ENCODE results near the gene NPHP4.
A peak's percentile ranks its signal among the peaks of the same experiment; 100 is the strongest.

Gene NPHP4

GRCh38 chr1:5950994-5951785 is 41.0 kb downstream of the NPHP4 start:
- in situ Hi-C loops (cut with HindIII; ENCODE audit: low pct_unique_long_range_greater_than_20kb, low sequenced_read_pairs), result no loop called here
- DNase-seq (ENCODE audit: low read depth in 1 of 2, low spot score in 1 of 2), result no peak
- no peak for TF ChIP-seq JUND (IDR thresholded peaks at IDR 0.05; ENCODE audit: low read depth)

DNA sequence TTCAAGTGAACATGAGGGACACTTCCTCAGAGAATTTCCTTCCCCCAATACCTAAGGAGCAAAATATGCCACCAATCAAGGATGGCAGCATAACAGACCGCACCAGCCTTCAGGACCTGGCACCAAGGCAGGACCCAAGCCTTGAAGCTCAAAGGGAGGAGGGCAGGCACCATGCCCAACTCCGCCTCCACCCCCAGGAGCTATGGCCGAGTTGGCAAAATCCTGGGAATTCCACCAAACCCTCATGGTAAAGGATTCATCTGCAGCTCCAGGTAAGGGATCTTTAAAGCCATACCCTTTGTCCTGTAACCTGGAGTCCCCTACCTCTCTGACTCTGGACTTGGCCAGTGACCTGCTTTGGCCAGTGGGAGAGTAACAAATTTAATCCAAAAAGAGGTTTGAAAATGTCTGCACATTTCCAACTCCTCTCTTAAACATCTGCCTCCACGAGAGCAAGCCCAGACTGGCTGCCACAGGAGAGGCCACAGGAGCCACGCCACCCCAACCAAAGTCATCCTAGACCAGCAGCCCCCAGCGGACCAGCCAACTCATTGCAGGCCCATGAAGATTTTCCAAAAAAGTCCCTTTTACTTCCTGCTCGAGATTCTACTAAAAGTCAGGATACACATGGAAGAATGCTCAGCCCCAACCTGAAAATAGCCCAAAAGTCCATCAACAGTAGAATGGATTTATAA is 41.9 kb downstream of the NPHP4 start:
- peak; percentile 12 to 14 for DNase-seq (ENCODE audit: low read depth in 1 of 2, low spot score in 1 of 2)
- in situ Hi-C loops (cut with HindIII; ENCODE audit: low pct_unique_long_range_greater_than_20kb, low sequenced_read_pairs), result no loop called here
- no peak for TF ChIP-seq JUND (IDR thresholded peaks at IDR 0.05; ENCODE audit: low read depth)

GRCh38 chr1:5949761-5950100 is 42.5 kb downstream of the NPHP4 start:
- no peak for DNase-seq (ENCODE audit: low read depth in 1 of 2, low spot score in 1 of 2)
- no peak for TF ChIP-seq JUND (IDR thresholded peaks at IDR 0.05; ENCODE audit: low read depth)
- in situ Hi-C loops (cut with HindIII; ENCODE audit: low pct_unique_long_range_greater_than_20kb, low sequenced_read_pairs), result no loop called here

- no peak for TF ChIP-seq JUND (IDR thresholded peaks at IDR 0.05; ENCODE audit: low read depth)
- DNase-seq (ENCODE audit: low read depth in 1 of 2, low spot score in 1 of 2), result peak in 1 of 2 experiments; percentile 33
- in situ Hi-C loops (cut with HindIII; ENCODE audit: low pct_unique_long_range_greater_than_20kb, low sequenced_read_pairs), result no loop called here
Observed at GRCh38 chr1:5949085-5949760, 43.0 kb downstream of the NPHP4 start.

DNA sequence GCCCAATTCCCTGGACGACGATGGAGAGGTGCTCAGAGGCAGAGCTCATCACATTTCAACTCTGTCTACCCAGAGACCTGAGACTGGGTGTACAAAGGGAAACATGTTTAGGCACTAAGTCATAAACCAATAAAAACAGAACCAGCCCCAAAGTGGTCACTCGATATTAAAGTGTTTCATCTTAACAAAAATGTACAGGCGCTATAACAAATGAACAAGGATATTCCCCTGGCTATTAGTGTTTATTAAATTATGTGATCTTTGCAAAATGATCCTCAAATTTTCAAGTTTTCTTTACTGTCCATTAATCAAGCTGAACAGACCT is 43.6 kb downstream of the NPHP4 start:
- no peak for DNase-seq (ENCODE audit: low read depth in 1 of 2, low spot score in 1 of 2)
- in situ Hi-C loops (cut with HindIII; ENCODE audit: low pct_unique_long_range_greater_than_20kb, low sequenced_read_pairs), result no loop called here
- no peak for TF ChIP-seq JUND (IDR thresholded peaks at IDR 0.05; ENCODE audit: low read depth)

DNA sequence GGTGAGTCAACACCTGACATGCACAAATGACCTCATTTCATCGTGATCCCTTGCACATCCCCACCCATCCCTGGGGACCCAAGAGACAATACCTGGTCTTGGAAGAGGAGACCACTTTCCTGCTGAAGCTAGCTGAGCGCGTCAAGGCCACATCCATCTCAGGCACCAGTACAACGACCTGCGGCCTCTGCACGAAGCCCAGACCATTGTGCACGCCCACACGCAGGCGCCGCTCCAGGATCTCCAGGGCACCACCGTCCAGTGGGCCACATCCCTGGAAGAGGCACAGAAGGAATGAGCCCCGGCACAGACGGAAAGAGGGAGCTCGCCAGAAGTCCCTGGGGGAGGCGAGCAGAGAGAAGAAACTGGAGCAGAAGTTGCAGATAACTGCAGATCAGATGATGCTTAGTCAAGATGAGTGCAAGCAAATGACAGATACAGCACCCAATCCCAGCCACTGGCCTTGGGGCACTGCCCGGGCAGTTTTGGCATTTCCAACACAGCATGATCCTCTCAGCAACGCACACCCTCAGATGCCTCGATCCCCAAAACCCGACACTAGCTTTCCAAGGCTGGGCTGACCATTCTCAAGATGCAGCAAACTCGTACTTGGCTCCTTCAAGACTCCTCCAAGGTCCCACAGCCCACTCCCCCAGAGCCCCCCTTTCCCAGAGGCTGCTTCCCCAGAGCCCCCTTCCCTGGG is 44.1 kb downstream of the NPHP4 start:
- TF ChIP-seq JUND (IDR thresholded peaks at IDR 0.05; ENCODE audit: low read depth), result no peak
- in situ Hi-C loops (cut with HindIII; ENCODE audit: low pct_unique_long_range_greater_than_20kb, low sequenced_read_pairs), result no loop called here
- DNase-seq (ENCODE audit: low read depth in 1 of 2, low spot score in 1 of 2), result no peak

- DNase-seq (ENCODE audit: low read depth in 1 of 2, low spot score in 1 of 2), result no peak
- TF ChIP-seq JUND (IDR thresholded peaks at IDR 0.05; ENCODE audit: low read depth), result no peak
- in situ Hi-C loops (cut with HindIII; ENCODE audit: low pct_unique_long_range_greater_than_20kb, low sequenced_read_pairs), result no loop called here
Observed at GRCh38 chr1:5947071-5947821, 45.0 kb downstream of the NPHP4 start.

- in situ Hi-C loops (cut with HindIII; ENCODE audit: low pct_unique_long_range_greater_than_20kb, low sequenced_read_pairs), result no loop called here
- TF ChIP-seq JUND (IDR thresholded peaks at IDR 0.05; ENCODE audit: low read depth), result no peak
- no peak for DNase-seq (ENCODE audit: low read depth in 1 of 2, low spot score in 1 of 2)
Observed at GRCh38 chr1:5945445-5945844, 46.8 kb downstream of the NPHP4 start.

DNA sequence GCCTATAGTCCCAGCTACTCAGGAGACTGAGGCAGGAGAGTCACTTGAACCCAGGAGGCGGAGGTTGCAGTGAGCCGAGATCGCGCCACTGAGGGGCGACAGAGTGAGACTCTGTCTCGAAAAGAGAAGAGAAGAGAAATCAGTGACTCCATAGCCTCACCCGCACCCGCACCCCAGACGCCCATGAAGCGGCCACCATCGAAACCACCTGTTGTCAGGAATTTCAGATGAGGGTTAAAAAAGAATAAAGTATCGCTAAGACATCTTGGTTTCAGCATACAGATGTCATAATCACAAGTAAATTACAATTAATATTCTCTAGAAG is 47.4 kb downstream of the NPHP4 start:
- no peak for TF ChIP-seq JUND (IDR thresholded peaks at IDR 0.05; ENCODE audit: low read depth)
- in situ Hi-C loops (cut with HindIII; ENCODE audit: low pct_unique_long_range_greater_than_20kb, low sequenced_read_pairs), result no loop called here
- DNase-seq (ENCODE audit: low read depth in 1 of 2, low spot score in 1 of 2), result no peak

DNA sequence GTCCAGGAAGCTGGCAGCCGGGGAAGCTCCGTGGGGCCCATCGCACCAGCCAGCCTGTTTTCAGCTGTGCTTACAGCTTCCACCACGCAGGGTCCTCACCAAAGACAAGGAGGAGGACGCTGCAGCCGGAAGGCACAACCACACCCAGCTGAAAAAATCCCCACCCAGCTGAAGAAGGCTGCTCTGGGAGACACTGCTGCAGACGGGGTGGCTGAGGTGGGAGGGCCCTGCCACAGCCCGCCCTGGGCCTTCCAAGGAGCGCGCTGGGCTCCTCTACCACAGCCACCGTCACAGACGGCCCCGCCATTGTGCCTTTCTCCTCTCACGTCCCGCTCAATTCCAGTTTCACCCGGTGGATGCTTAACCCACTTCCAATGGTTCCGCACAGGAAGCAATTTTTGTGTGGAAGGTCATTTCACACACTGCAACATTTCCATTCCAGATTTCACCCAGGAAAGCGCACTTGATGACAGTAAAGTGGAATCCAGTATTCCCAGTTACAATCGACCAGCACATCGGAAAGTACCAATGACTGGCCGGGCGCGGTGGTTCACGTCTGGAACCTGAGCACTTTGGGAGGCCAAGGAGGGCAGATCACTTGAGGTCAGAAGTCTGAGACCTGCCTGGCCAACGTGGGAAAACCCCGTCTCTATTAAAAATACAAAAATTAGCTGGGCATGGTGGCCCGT is 47.9 kb downstream of the NPHP4 start:
- no peak for TF ChIP-seq JUND (IDR thresholded peaks at IDR 0.05; ENCODE audit: low read depth)
- no peak for DNase-seq (ENCODE audit: low read depth in 1 of 2, low spot score in 1 of 2)
- in situ Hi-C loops (cut with HindIII; ENCODE audit: low pct_unique_long_range_greater_than_20kb, low sequenced_read_pairs), result no loop called here

DNA sequence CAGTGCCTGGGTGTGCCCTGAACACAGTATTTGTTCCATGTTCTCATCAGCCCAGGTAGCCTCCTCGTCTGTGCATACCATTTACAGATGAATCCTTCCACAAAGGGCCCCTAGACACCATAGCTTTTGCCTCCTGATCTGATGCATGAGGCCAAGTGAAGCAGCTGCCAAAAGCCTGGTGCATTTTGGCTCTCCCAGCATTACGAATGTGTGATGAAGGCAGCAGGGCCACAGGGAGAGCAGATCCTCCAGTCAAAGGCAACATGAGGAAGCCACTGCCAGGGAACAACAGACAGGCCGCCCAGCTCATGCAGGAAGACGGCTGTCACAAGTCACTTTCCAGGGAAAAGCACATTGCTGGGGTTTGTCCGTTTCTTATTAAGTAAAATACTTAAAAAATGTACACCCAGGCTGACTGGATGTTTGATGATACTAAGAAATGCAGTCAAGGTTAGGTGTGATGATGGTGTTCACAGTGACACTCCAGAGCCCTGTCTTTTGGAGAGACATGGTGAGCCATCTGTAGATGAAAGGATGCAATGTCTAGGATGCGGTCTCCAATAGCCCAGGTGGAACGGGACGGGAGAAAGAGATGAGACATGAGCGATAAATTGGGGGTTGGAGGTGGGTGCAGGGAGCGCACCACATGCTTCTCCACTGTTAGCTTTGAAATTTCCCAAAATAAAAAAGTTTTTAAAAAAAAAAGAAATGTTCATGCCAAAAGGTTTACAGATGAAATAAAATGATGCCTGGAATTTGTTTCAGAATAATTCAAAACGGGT is 48.7 kb downstream of the NPHP4 start:
- TF ChIP-seq JUND (IDR thresholded peaks at IDR 0.05; ENCODE audit: low read depth), result no peak
- no peak for DNase-seq (ENCODE audit: low read depth in 1 of 2, low spot score in 1 of 2)
- in situ Hi-C loops (cut with HindIII; ENCODE audit: low pct_unique_long_range_greater_than_20kb, low sequenced_read_pairs), result no loop called here

Data from T47D (cell line).